ENCODE results near the gene BBS9.
A peak's percentile ranks its signal among the peaks of the same experiment; 100 is the strongest.

Gene BBS9

DNA sequence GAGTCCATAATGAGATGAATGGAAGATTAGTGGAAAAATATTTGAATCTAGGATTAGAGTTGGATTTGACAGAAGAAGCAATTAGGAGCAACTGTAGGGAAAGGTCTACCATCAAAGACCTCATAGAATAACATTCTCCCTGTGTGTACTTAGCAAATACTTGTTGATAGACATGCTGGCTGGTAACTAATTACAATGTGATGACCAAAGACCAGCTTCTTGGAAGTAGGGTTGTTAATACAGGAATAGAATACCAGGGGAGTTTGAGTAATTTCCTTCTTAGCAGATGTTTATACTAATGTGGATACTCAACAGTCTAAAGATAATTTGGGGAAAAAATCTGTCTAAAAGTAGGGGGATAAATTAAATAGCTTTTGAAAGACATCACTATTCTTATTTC is 418.5 kb downstream of the BBS9 start:
- no peak for TF ChIP-seq EZH2phosphoT487 (IDR thresholded peaks at IDR 0.05; ENCODE audit: borderline replicate concordance)
- TF ChIP-seq, protein P1, sequence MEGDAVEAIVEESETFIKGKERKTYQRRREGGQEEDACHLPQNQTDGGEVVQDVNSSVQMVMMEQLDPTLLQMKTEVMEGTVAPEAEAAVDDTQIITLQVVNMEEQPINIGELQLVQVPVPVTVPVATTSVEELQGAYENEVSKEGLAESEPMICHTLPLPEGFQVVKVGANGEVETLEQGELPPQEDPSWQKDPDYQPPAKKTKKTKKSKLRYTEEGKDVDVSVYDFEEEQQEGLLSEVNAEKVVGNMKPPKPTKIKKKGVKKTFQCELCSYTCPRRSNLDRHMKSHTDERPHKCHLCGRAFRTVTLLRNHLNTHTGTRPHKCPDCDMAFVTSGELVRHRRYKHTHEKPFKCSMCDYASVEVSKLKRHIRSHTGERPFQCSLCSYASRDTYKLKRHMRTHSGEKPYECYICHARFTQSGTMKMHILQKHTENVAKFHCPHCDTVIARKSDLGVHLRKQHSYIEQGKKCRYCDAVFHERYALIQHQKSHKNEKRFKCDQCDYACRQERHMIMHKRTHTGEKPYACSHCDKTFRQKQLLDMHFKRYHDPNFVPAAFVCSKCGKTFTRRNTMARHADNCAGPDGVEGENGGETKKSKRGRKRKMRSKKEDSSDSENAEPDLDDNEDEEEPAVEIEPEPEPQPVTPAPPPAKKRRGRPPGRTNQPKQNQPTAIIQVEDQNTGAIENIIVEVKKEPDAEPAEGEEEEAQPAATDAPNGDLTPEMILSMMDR (conservative IDR thresholded peaks at IDR 0.05; ENCODE audit: low read length), result no peak
- Histone ChIP-seq H4K20me1 (ENCODE audit: insufficient read depth, low read length, poor library complexity, severe bottlenecking) (no peaks in the 10 kb centered on the region), H3K4me3 (ENCODE audit: low read length, poor library complexity, severe bottlenecking) (no peak overlapping the region)

DNA sequence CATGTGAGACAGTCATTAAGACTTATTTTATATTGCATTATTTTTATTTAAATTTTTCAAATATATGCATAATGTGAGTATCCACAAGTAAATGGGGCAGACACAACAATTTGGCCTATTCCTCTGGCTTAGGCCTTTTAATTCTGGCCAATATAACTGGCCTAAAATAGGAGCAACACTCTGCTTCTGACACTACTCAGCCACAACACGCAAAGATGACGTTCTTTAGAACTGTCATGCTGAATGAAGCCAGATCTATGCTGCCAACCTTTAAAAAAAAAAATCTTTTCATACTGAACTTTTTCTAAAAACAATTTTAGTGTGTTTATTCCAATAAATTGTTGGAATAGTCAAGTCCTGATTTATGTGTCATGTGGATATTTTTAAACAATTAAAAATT is 421.0 kb downstream of the BBS9 start:
- H3K4me2 ChIP-seq (ENCODE audit: low read depth, low read length, poor library complexity, severe bottlenecking), result peak overlapping the region; percentile 47
- H3K4me3 ChIP-seq (ENCODE audit: low read length, poor library complexity, severe bottlenecking), result no peak overlapping the region
- TF ChIP-seq, protein P1 (conservative IDR thresholded peaks at IDR 0.05; ENCODE audit: low read length), result no peak
- TF ChIP-seq EZH2phosphoT487 (IDR thresholded peaks at IDR 0.05; ENCODE audit: borderline replicate concordance), result no peak

More for the DNA sequence above, 418.5 kb downstream of the BBS9 start:
- Histone ChIP-seq H3K36me3 (ENCODE audit: insufficient read depth, low read length) (no peaks in the 10 kb centered on the region), H3K9me2 (replicated peaks; ENCODE audit: low read depth, low read length) (no peaks in the 10 kb centered on the region), H3K9me3 (ENCODE audit: insufficient read depth, low read depth, low read length) (no peaks in the 10 kb centered on the region), H3F3A (ENCODE audit: low read depth) (no peaks in the 10 kb centered on the region), H3K4me1 (ENCODE audit: insufficient read depth, low read length, poor library complexity, severe bottlenecking) (peaks cover 8% of the 10 kb centered on the region), H3K27me3 (ENCODE audit: insufficient read depth, low read length, poor library complexity, severe bottlenecking) (no peaks in the 10 kb centered on the region), H2AFZ (ENCODE audit: low read length) (no peak overlapping the region), H3K79me2 (ENCODE audit: insufficient read depth, low read length) (no peaks in the 10 kb centered on the region), H3K4me2 (ENCODE audit: low read depth, low read length, poor library complexity, severe bottlenecking) (no peak overlapping the region), H3K9ac (ENCODE audit: low read depth, low read length, poor library complexity, severe bottlenecking) (no peak overlapping the region)

DNA sequence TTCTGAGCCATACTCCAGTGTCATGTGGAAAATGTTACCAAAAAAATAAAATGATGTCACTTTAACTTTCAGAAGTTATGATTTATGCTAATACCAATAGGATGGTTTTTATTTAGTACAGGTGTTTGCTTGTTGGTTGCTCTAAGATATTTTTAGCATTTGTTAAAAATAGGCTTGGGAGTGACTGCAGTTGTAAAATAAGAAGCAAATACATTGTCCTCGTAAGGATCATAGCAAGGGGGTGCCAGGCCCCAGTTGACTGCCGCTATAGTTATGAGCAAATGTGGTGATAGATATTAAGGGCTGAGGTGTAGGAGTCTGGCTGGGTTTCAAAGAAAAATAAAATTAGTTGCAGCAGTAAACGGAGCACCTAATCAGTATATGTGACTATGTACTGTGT is 421.6 kb downstream of the BBS9 start:
- TF ChIP-seq, protein P1 (conservative IDR thresholded peaks at IDR 0.05; ENCODE audit: low read length), result no peak
- TF ChIP-seq EZH2phosphoT487 (IDR thresholded peaks at IDR 0.05; ENCODE audit: borderline replicate concordance), result no peak
- no peaks in the 10 kb centered on the region for H3K79me2 ChIP-seq (ENCODE audit: insufficient read depth, low read length)
- H4K20me1 ChIP-seq (ENCODE audit: insufficient read depth, low read length, poor library complexity, severe bottlenecking), result no peaks in the 10 kb centered on the region
- no peaks in the 10 kb centered on the region for H3K36me3 ChIP-seq (ENCODE audit: insufficient read depth, low read length)
- no peaks in the 10 kb centered on the region for H3K9me2 ChIP-seq (replicated peaks; ENCODE audit: low read depth, low read length)
- no peak overlapping the region for H3K9ac ChIP-seq (ENCODE audit: low read depth, low read length, poor library complexity, severe bottlenecking)
- no peaks in the 10 kb centered on the region for H3K9me3 ChIP-seq (ENCODE audit: insufficient read depth, low read depth, low read length)
- no peak overlapping the region for H3K4me2 ChIP-seq (ENCODE audit: low read depth, low read length, poor library complexity, severe bottlenecking)
- no peaks in the 10 kb centered on the region for H3F3A ChIP-seq (ENCODE audit: low read depth)
- no peak overlapping the region for H2AFZ ChIP-seq (ENCODE audit: low read length)
- H3K4me3 ChIP-seq (ENCODE audit: low read length, poor library complexity, severe bottlenecking), result no peak overlapping the region
- H3K27me3 ChIP-seq (ENCODE audit: insufficient read depth, low read length, poor library complexity, severe bottlenecking), result no peaks in the 10 kb centered on the region
- peaks cover 8% of the 10 kb centered on the region for H3K4me1 ChIP-seq (ENCODE audit: insufficient read depth, low read length, poor library complexity, severe bottlenecking)

More for the DNA sequence above, 421.0 kb downstream of the BBS9 start:
- no peak overlapping the region for H3K9ac ChIP-seq (ENCODE audit: low read depth, low read length, poor library complexity, severe bottlenecking)
- no peaks in the 10 kb centered on the region for H3F3A ChIP-seq (ENCODE audit: low read depth)
- no peaks in the 10 kb centered on the region for H3K79me2 ChIP-seq (ENCODE audit: insufficient read depth, low read length)
- no peak overlapping the region for H2AFZ ChIP-seq (ENCODE audit: low read length)
- no peaks in the 10 kb centered on the region for H3K27me3 ChIP-seq (ENCODE audit: insufficient read depth, low read length, poor library complexity, severe bottlenecking)
- no peaks in the 10 kb centered on the region for H4K20me1 ChIP-seq (ENCODE audit: insufficient read depth, low read length, poor library complexity, severe bottlenecking)
- H3K9me3 ChIP-seq (ENCODE audit: insufficient read depth, low read depth, low read length), result no peaks in the 10 kb centered on the region
- no peaks in the 10 kb centered on the region for H3K36me3 ChIP-seq (ENCODE audit: insufficient read depth, low read length)
- no peaks in the 10 kb centered on the region for H3K9me2 ChIP-seq (replicated peaks; ENCODE audit: low read depth, low read length)
- peaks cover 8% of the 10 kb centered on the region for H3K4me1 ChIP-seq (ENCODE audit: insufficient read depth, low read length, poor library complexity, severe bottlenecking)

All from Loucy (cell line).